Adipocyte (in vitro differentiated cells): ENCODE measurements around the gene GRAMD1A.
A peak's percentile ranks its signal among the peaks of the same experiment; 100 is the strongest.

Experiments used
- DNase-seq: peaks from one replicate; pipeline ENCODE4 v3.0.0-alpha.2; 2015; ENCODE audit warnings: low read depth
- H3K27me3 ChIP-seq: replicated peaks from 2 replicates; pipeline ENCODE4 v1.7.0; 2013; ENCODE audit warnings: mild to moderate bottlenecking, low read length, moderate library complexity; ENCODE audit not compliant: control insufficient read depth, insufficient read depth
- H3K36me3 ChIP-seq: 2 replicates; pipeline ENCODE4 v1.7.0; 2013; ENCODE audit warnings: low read length, mild to moderate bottlenecking, moderate library complexity; ENCODE audit not compliant: control insufficient read depth, insufficient read depth, severe bottlenecking
- H3K4me1 ChIP-seq: 2 replicates; pipeline ENCODE4 v1.7.0; 2013; ENCODE audit warnings: mild to moderate bottlenecking, low read length, moderate library complexity; ENCODE audit not compliant: control insufficient read depth, insufficient read depth
- H3K4me3 ChIP-seq: 2 replicates; pipeline ENCODE4 v1.7.0; 2013; ENCODE audit warnings: mild to moderate bottlenecking, low read length, moderate library complexity
- H3K9ac ChIP-seq: 2 replicates; pipeline ENCODE4 v1.7.0; 2013; ENCODE audit warnings: mild to moderate bottlenecking, low read length, moderate library complexity
- H3K9me3 ChIP-seq: 2 replicates; pipeline ENCODE4 v1.7.0; 2013; ENCODE audit warnings: mild to moderate bottlenecking, low read length, moderate library complexity; ENCODE audit not compliant: control insufficient read depth

GRAMD1A gene

DNA sequence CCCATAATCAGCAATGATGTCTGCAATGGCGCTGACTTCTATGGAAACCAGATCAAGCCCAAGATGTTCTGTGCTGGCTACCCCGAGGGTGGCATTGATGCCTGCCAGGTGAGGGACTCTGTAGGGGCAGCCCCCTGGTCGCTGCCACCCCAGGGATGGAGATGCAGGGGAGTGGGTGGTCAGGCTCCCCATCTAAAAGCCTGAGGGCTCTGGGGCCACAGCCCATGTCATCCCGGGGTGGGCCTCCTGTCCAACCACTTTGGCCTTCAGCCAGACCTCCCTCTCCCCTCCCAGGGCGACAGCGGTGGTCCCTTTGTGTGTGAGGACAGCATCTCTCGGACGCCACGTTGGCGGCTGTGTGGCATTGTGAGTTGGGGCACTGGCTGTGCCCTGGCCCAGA, 65.5 kb downstream of the GRAMD1A start:
- no peak for DNase-seq
- Histone ChIP-seq H3K9ac (no peak overlapping the region), H3K4me1 (peaks cover 11% of the 10 kb centered on the region), H3K4me3 (no peak overlapping the region), H3K9me3 (peaks cover 7% of the 10 kb centered on the region), H3K36me3 (no peaks in the 10 kb centered on the region), H3K27me3 (peaks cover 5% of the 10 kb centered on the region)

DNA sequence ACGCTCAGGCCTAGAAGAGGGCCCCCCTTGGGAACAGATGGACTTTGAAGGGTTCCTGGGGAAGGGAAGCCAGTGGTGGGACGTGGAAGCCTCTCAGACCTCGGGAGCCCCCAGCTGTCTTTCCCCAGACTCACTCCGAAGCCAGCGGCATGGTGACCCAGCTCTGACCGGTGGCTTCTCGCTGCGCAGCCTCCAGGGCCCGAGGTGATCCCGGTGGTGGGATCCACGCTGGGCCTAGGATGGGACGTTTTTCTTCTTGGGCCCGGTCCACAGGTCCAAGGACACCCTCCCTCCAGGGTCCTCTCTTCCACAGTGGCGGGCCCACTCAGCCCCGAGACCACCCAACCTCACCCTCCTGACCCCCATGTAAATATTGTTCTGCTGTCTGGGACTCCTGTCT, 66.0 kb downstream of the GRAMD1A start:
- Histone ChIP-seq H3K9ac (no peak overlapping the region), H3K4me3 (no peak overlapping the region), H3K4me1 (peaks cover 11% of the 10 kb centered on the region), H3K27me3 (peaks cover 5% of the 10 kb centered on the region), H3K36me3 (no peaks in the 10 kb centered on the region), H3K9me3 (peaks cover 9% of the 10 kb centered on the region)
- DNase-seq: no peak

- peaks cover 9% of the 10 kb centered on the region for H3K9me3 ChIP-seq
- DNase-seq: peak; percentile 94
Measured at GRCh38 chr19:35066691-35067563, 66.8 kb downstream of the GRAMD1A start.

GRCh38 chr19:35068941-35069634, 69.0 kb downstream of the GRAMD1A start:
- no peak for DNase-seq
- peaks cover 9% of the 10 kb centered on the region for H3K9me3 ChIP-seq
- no peak overlapping the region for H3K9ac ChIP-seq
- no peak overlapping the region for H3K4me3 ChIP-seq
- peaks cover 11% of the 10 kb centered on the region for H3K27me3 ChIP-seq
- H3K4me1 ChIP-seq: peaks cover 6% of the 10 kb centered on the region
- no peaks in the 10 kb centered on the region for H3K36me3 ChIP-seq

More at GRCh38 chr19:35066691-35067563, 66.8 kb downstream of the GRAMD1A start:
- peaks cover 11% of the 10 kb centered on the region for H3K4me1 ChIP-seq
- H3K9ac ChIP-seq: no peak overlapping the region
- H3K4me3 ChIP-seq: no peak overlapping the region
- no peaks in the 10 kb centered on the region for H3K36me3 ChIP-seq
- peaks cover 5% of the 10 kb centered on the region for H3K27me3 ChIP-seq

DNA sequence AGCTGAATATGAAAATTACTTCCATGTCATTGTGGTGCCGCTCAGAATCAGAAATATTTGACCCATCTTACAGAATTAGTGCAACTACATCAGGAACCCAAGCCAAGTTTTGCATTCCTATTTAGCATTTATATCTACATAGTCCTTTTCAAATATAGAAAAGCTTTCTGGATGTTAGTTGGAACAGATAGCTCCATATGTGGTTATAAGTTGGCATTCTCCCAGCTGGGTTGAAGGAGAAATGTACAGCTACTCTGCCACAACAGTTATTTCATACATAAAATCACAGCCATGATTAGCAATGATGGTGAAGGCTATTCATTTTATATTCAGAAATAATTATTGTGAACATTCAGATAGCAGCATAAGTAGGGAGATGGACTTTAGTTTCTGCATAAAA, 69.6 kb downstream of the GRAMD1A start:
- Histone ChIP-seq H3K4me3 (no peak overlapping the region), H3K27me3 (peaks cover 11% of the 10 kb centered on the region), H3K36me3 (no peaks in the 10 kb centered on the region), H3K9ac (no peak overlapping the region), H3K9me3 (peaks cover 9% of the 10 kb centered on the region), H3K4me1 (peaks cover 5% of the 10 kb centered on the region)
- DNase-seq: peak; percentile 39

DNA sequence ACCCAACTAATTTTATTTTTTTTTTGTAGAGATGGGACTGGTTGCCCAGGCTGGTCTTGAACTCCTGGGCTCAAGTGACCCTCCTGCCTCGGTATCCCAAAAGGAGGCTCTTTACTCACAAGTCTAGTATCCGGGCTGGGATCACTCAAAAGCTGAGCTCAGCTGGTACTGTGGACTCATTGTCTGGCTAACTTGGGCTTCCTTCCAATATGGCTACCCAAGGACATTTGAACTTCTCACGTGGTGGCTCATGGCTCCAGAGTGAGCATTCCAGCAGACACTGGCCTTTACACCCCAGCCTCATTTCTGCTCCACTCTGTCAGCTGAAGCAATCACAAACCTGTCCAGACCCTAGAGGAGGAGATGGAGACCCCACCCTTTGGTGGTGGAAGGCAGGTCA, 70.3 kb downstream of the GRAMD1A start:
- Histone ChIP-seq H3K4me1 (peaks cover 5% of the 10 kb centered on the region), H3K9ac (no peak overlapping the region), H3K9me3 (peaks cover 9% of the 10 kb centered on the region), H3K36me3 (no peaks in the 10 kb centered on the region), H3K4me3 (no peak overlapping the region), H3K27me3 (peaks cover 11% of the 10 kb centered on the region)
- DNase-seq: no peak

GRCh38 chr19:35073516-35073915, 73.4 kb downstream of the GRAMD1A start:
- peaks cover 9% of the 10 kb centered on the region for H3K9me3 ChIP-seq
- peaks cover 2% of the 10 kb centered on the region for H3K4me1 ChIP-seq
- no peaks in the 10 kb centered on the region for H3K36me3 ChIP-seq
- H3K27me3 ChIP-seq: peaks cover 21% of the 10 kb centered on the region
- H3K9ac ChIP-seq: no peak overlapping the region
- DNase-seq: no peak
- no peak overlapping the region for H3K4me3 ChIP-seq

- Histone ChIP-seq H3K27me3 (peaks cover 24% of the 10 kb centered on the region), H3K9ac (no peak overlapping the region), H3K4me3 (no peak overlapping the region), H3K36me3 (no peaks in the 10 kb centered on the region), H3K4me1 (no peaks in the 10 kb centered on the region), H3K9me3 (peaks cover 9% of the 10 kb centered on the region)
- DNase-seq: no peak
Measured at GRCh38 chr19:35073941-35074340, 73.8 kb downstream of the GRAMD1A start.

GRCh38 chr19:35074426-35075201, 74.5 kb downstream of the GRAMD1A start:
- Histone ChIP-seq H3K9ac (no peak overlapping the region), H3K36me3 (no peaks in the 10 kb centered on the region), H3K27me3 (peaks cover 31% of the 10 kb centered on the region), H3K4me1 (no peaks in the 10 kb centered on the region), H3K9me3 (peaks cover 9% of the 10 kb centered on the region), H3K4me3 (no peak overlapping the region)
- no peak for DNase-seq

GRCh38 chr19:35075202-35076025, 75.3 kb downstream of the GRAMD1A start:
- no peaks in the 10 kb centered on the region for H3K4me1 ChIP-seq
- no peak overlapping the region for H3K9ac ChIP-seq
- peaks cover 4% of the 10 kb centered on the region for H3K9me3 ChIP-seq
- DNase-seq: no peak
- peaks cover 33% of the 10 kb centered on the region for H3K27me3 ChIP-seq
- no peaks in the 10 kb centered on the region for H3K36me3 ChIP-seq
- no peak overlapping the region for H3K4me3 ChIP-seq
